ENCODE data around the gene OTOA.
"Not testable (repeated sequence)": the region's sequence is repeated elsewhere in the genome, so short reads cannot be mapped to it uniquely, and the experiment has no call there.

OTOA gene

DNA sequence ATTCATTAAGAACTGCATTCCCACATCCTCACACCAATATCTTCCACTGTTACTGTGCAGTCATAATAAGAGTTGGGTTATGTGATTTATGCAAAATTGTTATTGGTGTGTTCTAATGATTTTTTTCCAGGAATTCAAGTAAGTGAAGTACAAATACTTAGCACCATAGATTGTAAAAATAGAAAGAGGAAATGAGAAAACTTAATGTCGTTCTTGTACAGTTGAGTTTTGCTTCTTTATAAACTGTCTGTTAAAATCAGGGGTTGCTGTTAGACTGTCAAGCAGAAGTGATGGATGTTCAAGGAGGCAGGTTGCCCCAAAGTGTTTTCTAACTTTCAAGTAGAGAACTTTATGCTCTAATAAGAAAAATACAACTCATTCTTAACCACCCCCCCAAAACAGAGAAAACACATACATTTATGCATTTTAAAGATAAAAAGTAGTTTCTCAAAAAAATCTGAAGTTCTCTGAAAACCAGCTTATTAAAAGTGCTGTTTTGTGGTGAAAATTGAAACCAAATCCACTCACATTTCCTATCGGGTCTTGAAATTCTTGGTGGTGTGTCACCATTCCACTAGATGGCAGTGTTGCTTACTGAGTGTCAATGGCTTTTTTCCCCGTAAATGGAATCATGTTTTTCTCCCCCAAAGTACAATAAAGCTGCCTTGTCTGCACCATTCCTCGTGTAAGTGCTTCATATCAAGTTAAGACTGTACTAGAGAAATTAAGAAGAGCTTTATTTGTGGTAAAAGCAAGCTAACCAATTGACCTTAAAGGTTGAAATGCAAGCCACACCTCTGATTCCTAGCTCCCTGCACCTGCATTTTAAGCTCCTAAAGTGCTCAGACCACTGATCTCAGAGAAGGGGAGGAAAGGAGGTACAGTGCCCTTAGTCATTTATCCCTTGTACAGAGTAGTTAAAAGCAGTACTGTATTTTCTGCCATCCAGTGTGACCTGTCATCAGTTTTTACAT, 6.7 kb upstream of the OTOA start:
- H3K36me3 ChIP-seq (ENCODE audit: control insufficient read depth, insufficient read depth, low read length): no peaks in the 10 kb centered on the region
- no peak overlapping the region for H3K4me3 ChIP-seq (ENCODE audit: low read length)
- no peaks in the 10 kb centered on the region for H3K27me3 ChIP-seq (ENCODE audit: control insufficient read depth, insufficient read depth, low read length)
- no peaks in the 10 kb centered on the region for H3K9me3 ChIP-seq (ENCODE audit: control insufficient read depth, low read length)
- no peak overlapping the region for H3K9ac ChIP-seq (ENCODE audit: low read length)
- peaks cover 6% of the 10 kb centered on the region for H3K4me1 ChIP-seq (ENCODE audit: control insufficient read depth, insufficient read depth, low read length)

DNA sequence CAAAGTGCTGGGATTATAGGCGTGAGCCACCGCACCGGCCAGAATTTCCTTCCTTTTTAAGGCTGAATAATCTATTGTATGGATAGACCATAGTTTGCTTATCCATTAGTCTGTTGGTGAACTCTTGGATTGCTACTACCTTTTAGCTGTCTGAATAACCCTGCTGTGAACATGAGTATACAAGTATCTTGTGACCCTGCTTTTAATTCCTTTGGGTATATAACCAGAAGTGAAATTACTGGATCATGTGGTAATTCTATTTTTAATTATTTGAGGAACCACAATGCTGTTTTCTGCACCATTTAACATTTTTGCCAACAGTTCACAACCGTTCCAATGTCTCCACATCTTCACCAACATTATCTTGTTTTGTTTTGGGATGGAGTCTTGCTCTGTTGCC, 4.6 kb upstream of the OTOA start:
- no peak overlapping the region for H3K4me3 ChIP-seq (ENCODE audit: low read length)
- H3K27me3 ChIP-seq (ENCODE audit: control insufficient read depth, insufficient read depth, low read length): peaks cover 6% of the 10 kb centered on the region
- H3K9me3 ChIP-seq (ENCODE audit: control insufficient read depth, low read length): no peaks in the 10 kb centered on the region
- H3K9ac ChIP-seq (ENCODE audit: low read length): no peak overlapping the region
- peaks cover 6% of the 10 kb centered on the region for H3K4me1 ChIP-seq (ENCODE audit: control insufficient read depth, insufficient read depth, low read length)
- H3K36me3 ChIP-seq (ENCODE audit: control insufficient read depth, insufficient read depth, low read length): no peaks in the 10 kb centered on the region

DNA sequence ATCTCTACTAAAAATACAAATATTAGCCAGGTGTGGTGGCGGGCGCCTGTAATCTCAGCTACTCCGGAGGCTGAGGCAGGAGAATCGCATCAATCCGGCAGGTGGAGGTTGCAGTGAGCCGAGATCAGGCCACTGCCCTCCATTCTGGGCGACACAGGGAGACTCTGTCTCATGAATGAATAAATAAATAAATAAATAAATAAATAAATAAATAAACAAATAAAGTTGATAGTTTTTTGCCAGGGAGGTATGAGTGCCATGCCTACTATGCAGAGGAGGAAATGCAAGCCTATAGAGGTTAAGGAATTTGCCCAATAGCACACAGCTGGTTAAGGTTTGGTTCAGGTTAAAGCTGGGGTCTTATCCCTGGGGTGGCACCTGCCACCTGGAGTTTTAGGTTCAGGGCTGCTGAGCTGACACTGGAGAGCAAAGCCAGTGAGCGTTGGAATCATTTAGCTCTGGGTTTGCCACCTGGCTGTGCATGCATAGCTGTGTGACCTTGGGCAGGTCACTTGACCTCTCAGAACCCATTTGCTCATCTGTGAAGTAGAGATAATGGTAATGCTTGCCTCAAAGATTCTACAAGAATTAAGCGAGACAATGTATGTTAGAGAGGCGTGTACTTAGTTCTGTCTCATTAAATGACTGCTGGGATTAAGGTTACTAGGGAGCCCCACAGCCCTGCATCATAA, 1.2 kb downstream of the OTOA start:
- Histone ChIP-seq H3K4me1 (ENCODE audit: control insufficient read depth, insufficient read depth, low read length) (no peaks in the 10 kb centered on the region), H3K27me3 (ENCODE audit: control insufficient read depth, insufficient read depth, low read length) (peaks cover 19% of the 10 kb centered on the region), H3K36me3 (ENCODE audit: control insufficient read depth, insufficient read depth, low read length) (no peaks in the 10 kb centered on the region), H3K9me3 (ENCODE audit: control insufficient read depth, low read length) (no peaks in the 10 kb centered on the region), H3K9ac (ENCODE audit: low read length) (no peak overlapping the region), H3K4me3 (ENCODE audit: low read length) (no peak overlapping the region)

DNA sequence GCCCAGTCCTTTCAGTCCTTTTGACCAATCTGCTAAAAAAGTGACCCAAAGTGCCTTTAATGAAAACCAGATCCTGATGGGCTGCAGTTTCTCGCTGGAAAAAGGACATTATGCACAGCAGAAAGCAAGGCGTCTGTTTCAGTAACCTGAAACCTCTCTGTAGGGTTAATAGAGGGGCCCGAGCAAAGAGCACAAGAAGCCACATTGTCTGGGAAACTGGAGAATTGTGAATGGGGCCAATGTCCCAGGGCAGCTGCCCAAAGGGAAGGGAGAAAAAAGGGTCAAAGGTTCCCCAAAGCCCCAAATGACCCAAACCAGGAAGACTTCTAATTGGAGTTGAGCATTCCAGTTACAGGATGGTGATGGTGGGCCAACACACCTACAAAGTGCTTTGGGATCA, 3.0 kb downstream of the OTOA start:
- H3K27me3 ChIP-seq (ENCODE audit: control insufficient read depth, insufficient read depth, low read length): peaks cover 19% of the 10 kb centered on the region
- no peak overlapping the region for H3K9ac ChIP-seq (ENCODE audit: low read length)
- no peak overlapping the region for H3K4me3 ChIP-seq (ENCODE audit: low read length)
- no peaks in the 10 kb centered on the region for H3K36me3 ChIP-seq (ENCODE audit: control insufficient read depth, insufficient read depth, low read length)
- no peaks in the 10 kb centered on the region for H3K9me3 ChIP-seq (ENCODE audit: control insufficient read depth, low read length)
- no peaks in the 10 kb centered on the region for H3K4me1 ChIP-seq (ENCODE audit: control insufficient read depth, insufficient read depth, low read length)

DNA sequence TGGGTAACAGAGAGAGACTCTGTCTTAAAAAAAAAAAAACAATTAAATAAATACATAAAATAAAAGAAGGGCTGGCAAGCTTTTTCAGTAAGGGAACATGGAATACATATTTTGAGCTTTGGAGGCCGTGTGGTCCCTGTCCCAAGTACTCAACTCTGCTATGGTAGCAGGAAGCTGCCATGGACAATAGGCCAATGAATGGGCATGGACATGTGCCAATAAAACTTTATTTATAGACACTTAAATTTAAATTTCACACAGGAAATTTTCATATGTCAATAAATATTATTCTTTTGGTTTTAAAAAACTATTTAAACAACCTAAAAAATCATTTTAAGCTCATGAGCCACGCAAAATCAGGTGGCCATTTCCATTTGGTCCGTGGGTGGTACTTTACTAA, 3.8 kb downstream of the OTOA start:
- H3K9me3 ChIP-seq (ENCODE audit: control insufficient read depth, low read length): no peaks in the 10 kb centered on the region
- no peaks in the 10 kb centered on the region for H3K36me3 ChIP-seq (ENCODE audit: control insufficient read depth, insufficient read depth, low read length)
- no peak overlapping the region for H3K4me3 ChIP-seq (ENCODE audit: low read length)
- peaks cover 19% of the 10 kb centered on the region for H3K27me3 ChIP-seq (ENCODE audit: control insufficient read depth, insufficient read depth, low read length)
- no peak overlapping the region for H3K9ac ChIP-seq (ENCODE audit: low read length)
- H3K4me1 ChIP-seq (ENCODE audit: control insufficient read depth, insufficient read depth, low read length): no peaks in the 10 kb centered on the region

DNA sequence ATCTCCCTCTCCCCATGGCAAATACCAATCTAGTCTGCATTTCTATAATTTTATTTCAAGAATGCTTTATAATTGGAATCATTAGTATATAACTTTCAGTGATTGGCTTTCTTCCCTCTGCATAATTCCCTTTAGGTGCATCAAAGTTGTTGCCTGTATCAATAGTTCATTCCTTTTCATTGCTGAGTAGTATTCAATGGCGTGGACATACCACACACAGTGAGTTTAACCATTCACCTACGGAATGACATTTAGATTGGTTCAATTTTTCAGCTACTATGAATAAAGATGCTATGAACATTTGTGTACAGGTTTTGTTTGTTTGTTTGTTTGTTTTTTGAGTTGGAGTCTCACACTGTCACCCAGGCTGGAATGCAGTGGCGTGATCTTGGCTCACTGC, 9.7 kb downstream of the OTOA start:
- H3K36me3 ChIP-seq (ENCODE audit: control insufficient read depth, insufficient read depth, low read length): no peaks in the 10 kb centered on the region
- H3K27me3 ChIP-seq (ENCODE audit: control insufficient read depth, insufficient read depth, low read length): no peaks in the 10 kb centered on the region
- no peak overlapping the region for H3K9ac ChIP-seq (ENCODE audit: low read length)
- no peak overlapping the region for H3K4me3 ChIP-seq (ENCODE audit: low read length)
- no peaks in the 10 kb centered on the region for H3K4me1 ChIP-seq (ENCODE audit: control insufficient read depth, insufficient read depth, low read length)
- no peaks in the 10 kb centered on the region for H3K9me3 ChIP-seq (ENCODE audit: control insufficient read depth, low read length)

DNA sequence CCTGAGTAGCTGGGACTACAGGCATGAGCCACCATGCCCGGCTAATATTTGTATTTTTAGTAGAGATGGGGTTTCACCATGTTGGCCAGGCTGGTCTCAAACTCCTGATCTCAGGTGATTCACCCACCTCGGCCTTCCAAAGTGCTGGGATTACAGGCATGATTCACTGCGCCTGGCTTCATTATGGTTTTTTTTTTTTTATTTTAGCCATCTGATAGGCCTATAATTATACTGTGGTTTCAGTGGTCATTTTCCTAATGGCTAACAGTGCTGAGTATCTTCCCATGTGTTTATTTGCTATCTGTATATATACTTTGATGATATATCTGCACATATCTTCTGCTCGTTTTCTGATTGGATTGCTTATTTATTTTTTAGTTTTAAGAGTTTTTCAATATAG, 10.7 kb downstream of the OTOA start:
- not testable (repeated sequence) for H3K9me3 ChIP-seq (ENCODE audit: control insufficient read depth, low read length); H3K4me3 ChIP-seq (ENCODE audit: low read length); H3K27me3 ChIP-seq (ENCODE audit: control insufficient read depth, insufficient read depth, low read length); H3K36me3 ChIP-seq (ENCODE audit: control insufficient read depth, insufficient read depth, low read length); H3K4me1 ChIP-seq (ENCODE audit: control insufficient read depth, insufficient read depth, low read length); H3K9ac ChIP-seq (ENCODE audit: low read length)

DNA sequence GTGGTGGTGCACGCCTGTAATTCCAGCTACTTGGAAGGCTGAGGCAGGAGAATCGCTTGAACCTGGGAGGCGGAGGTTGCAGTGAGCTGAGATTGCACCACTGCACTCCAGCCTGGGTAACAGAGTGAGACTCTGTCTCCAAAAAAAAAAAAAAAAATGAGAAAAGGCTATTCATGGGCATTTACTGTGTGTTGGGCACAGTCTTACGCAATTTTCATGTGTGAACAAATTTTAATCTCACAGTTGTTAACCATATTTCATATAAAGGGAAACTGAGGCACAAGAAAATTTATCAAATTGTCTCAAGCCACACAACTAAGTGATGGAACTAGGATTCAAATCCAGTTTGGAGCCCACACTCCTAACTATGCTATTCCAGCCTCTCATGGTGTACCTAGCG, 16.9 kb downstream of the OTOA start:
- not testable (repeated sequence) for H3K4me1 ChIP-seq (ENCODE audit: control insufficient read depth, insufficient read depth, low read length); H3K4me3 ChIP-seq (ENCODE audit: low read length); H3K9ac ChIP-seq (ENCODE audit: low read length); H3K36me3 ChIP-seq (ENCODE audit: control insufficient read depth, insufficient read depth, low read length); H3K27me3 ChIP-seq (ENCODE audit: control insufficient read depth, insufficient read depth, low read length); H3K9me3 ChIP-seq (ENCODE audit: control insufficient read depth, low read length)

DNA sequence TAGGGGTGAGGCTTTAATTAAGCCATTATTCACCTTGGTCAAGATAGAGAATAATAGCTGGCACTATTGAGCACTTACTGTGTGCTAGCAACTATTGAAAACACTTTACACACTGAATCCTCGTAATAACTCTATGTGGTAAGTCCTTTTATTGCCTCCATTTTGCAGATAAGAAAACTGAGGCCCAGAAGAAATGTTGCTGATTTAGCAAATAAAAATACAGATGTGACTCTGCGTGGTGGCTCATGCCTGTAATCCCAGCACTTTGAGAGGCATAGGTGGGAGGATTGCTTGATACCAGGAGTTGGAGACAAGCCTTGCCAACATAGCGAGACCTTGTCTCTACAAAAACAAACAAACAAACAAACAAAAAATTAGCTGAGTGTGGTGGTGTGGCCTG, 19.4 kb downstream of the OTOA start:
- no peak overlapping the region for H3K4me3 ChIP-seq (ENCODE audit: low read length)
- peaks cover 4% of the 10 kb centered on the region for H3K27me3 ChIP-seq (ENCODE audit: control insufficient read depth, insufficient read depth, low read length)
- no peaks in the 10 kb centered on the region for H3K9me3 ChIP-seq (ENCODE audit: control insufficient read depth, low read length)
- H3K36me3 ChIP-seq (ENCODE audit: control insufficient read depth, insufficient read depth, low read length): no peaks in the 10 kb centered on the region
- no peaks in the 10 kb centered on the region for H3K4me1 ChIP-seq (ENCODE audit: control insufficient read depth, insufficient read depth, low read length)
- no peak overlapping the region for H3K9ac ChIP-seq (ENCODE audit: low read length)

DNA sequence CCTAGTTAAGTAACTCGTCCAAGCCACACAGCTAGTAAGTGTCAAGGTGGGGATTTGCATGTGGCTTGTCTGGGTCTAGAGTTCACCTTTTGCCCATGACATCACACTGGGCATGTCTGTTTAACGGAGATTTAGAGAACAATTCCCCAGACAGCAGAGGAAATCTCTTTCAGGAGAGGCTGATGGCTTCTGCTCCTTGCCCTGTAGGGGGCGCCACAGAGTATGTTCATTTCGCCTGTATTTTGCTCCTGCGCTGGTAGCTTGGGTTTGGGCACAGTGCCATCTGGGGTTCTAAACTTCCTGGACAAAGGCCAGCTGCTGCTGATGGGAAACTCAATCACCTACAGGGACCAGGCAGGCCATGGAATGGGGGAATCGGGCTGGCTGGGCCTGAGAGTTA, 20.4 kb downstream of the OTOA start:
- Histone ChIP-seq H3K9ac (ENCODE audit: low read length) (no peak overlapping the region), H3K36me3 (ENCODE audit: control insufficient read depth, insufficient read depth, low read length) (no peaks in the 10 kb centered on the region), H3K9me3 (ENCODE audit: control insufficient read depth, low read length) (no peaks in the 10 kb centered on the region), H3K4me1 (ENCODE audit: control insufficient read depth, insufficient read depth, low read length) (no peaks in the 10 kb centered on the region), H3K4me3 (ENCODE audit: low read length) (no peak overlapping the region), H3K27me3 (ENCODE audit: control insufficient read depth, insufficient read depth, low read length) (peaks cover 4% of the 10 kb centered on the region)

DNA sequence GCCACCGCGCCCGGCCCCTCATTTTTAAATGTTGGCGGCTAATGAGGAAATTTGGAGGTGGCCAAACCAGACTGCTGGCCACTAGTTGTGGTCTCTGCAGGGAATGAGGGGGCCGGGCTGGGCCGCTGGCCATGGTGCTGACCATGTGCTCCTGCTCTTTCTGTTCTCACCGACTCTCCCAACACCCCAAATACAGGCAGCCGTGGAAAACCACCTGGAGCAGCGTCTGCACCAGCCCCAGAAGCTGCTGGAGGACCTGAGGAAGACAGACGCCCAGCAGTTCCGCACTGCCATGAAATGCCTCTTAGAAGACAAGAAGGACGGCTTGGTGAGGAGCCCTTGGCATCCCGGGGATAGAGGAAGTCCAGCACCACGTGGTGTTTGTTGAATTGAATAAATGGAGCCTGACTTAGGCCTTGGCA, 21.3 kb downstream of the OTOA start:
- Histone ChIP-seq H3K9me3 (ENCODE audit: control insufficient read depth, low read length) (no peaks in the 10 kb centered on the region), H3K36me3 (ENCODE audit: control insufficient read depth, insufficient read depth, low read length) (no peaks in the 10 kb centered on the region)

DNA sequence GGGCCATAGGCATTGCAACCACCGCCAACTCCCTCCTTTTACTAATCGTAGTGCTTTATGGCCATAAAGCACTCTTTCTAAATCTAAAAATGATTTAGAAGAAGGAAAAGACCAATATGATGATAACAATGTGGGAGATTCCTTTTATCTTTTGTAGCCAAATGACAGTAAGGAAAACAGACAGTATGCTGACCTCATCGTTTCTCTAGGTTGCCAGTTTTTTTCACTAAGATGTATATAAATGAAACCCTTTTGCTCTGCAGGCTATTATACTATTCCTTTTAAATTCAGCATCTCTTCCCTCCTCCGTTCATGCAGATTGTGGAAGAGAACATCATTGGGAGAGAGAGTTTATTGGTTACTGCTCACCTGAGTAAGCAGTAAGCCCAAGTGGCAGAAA, 25.3 kb downstream of the OTOA start:
- Histone ChIP-seq H3K4me1 (ENCODE audit: control insufficient read depth, insufficient read depth, low read length) (no peaks in the 10 kb centered on the region), H3K4me3 (ENCODE audit: low read length) (no peak overlapping the region), H3K9me3 (ENCODE audit: control insufficient read depth, low read length) (no peaks in the 10 kb centered on the region), H3K36me3 (ENCODE audit: control insufficient read depth, insufficient read depth, low read length) (no peaks in the 10 kb centered on the region), H3K9ac (ENCODE audit: low read length) (no peak overlapping the region), H3K27me3 (ENCODE audit: control insufficient read depth, insufficient read depth, low read length) (peaks cover 3% of the 10 kb centered on the region)

More for the DNA sequence above, 21.3 kb downstream of the OTOA start:
- Histone ChIP-seq H3K4me3 (ENCODE audit: low read length) (no peak overlapping the region), H3K27me3 (ENCODE audit: control insufficient read depth, insufficient read depth, low read length) (peaks cover 4% of the 10 kb centered on the region), H3K4me1 (ENCODE audit: control insufficient read depth, insufficient read depth, low read length) (no peaks in the 10 kb centered on the region), H3K9ac (ENCODE audit: low read length) (no peak overlapping the region)
